Gastrocnemius medialis (tissue), 4 donors: ENCODE data around the gene SPEG.

Experiments
- CTCF ChIP-seq, 5 experiments: fragments of 450-650 bp in 3 of 5; fragments of 200-600 bp in 2 of 5; sonication (generic) in 2 of 5; IDR thresholded peaks in 4 of 5; conservative IDR thresholded peaks in 1 of 5; 1 replicate in 4 of 5; 2 replicates in 1 of 5; pipeline ENCODE4 v1.5.1; 2016 to 2019; ENCODE audit warnings: antibody characterized with exemption in 5 of 5, mild to moderate bottlenecking in 3 of 5, moderate library complexity in 3 of 5
- POLR2A ChIP-seq, 2 donors: fragments of 450-650 bp; IDR thresholded peaks; one replicate each; pipeline ENCODE4 v1.6.1; 2017; ENCODE audit warnings: antibody characterized with exemption in 2 of 2, mild to moderate bottlenecking in 2 of 2, moderate library complexity in 2 of 2

- no peak for TF ChIP-seq POLR2A (IDR thresholded peaks at IDR 0.05)
- no peak for TF ChIP-seq CTCF (IDR thresholded peaks at IDR 0.05 in 4 of 5, conservative IDR thresholded peaks at IDR 0.05 in 1 of 5)
Measured at GRCh38 chr2:219545295-219545942, 110.8 kb downstream of the SPEG start.
